GM19452 (cell line): ENCODE measurements around the gene ZNF483.
"Not testable (repeated sequence)": the region's sequence is repeated elsewhere in the genome, so short reads cannot be mapped to it uniquely, and the experiment has no call there.

Source experiments
- ATAC-seq: cut with Tn5 transposase; IDR thresholded peaks from one replicate; pipeline ENCODE4 v1.9.1; 2021; ENCODE audit not compliant: unreplicated experiment

The ZNF483 gene

GRCh38 chr9:111605041-111605559, 80.1 kb downstream of the ZNF483 start:
- ATAC-seq = no peak

GRCh38 chr9:111610149-111610548, 85.2 kb downstream of the ZNF483 start:
- no peak for ATAC-seq

- ATAC-seq = no peak
These were observed 85.9 kb downstream of the ZNF483 start for GRCh38 chr9:111610845-111611244.

GRCh38 chr9:111613436-111614040, 88.6 kb downstream of the ZNF483 start:
- ATAC-seq = no peak

GRCh38 chr9:111615928-111616327, 90.9 kb downstream of the ZNF483 start:
- ATAC-seq = no peak

- not testable (repeated sequence) for ATAC-seq
These were observed 92.4 kb downstream of the ZNF483 start for GRCh38 chr9:111617349-111617748.

GRCh38 chr9:111621895-111622480, 97.0 kb downstream of the ZNF483 start:
- no peak for ATAC-seq

- no peak for ATAC-seq
These were observed 97.6 kb downstream of the ZNF483 start for GRCh38 chr9:111622626-111623025.
